SW 1271 (cell line): ENCODE measurements around the gene MAGEF1.

Experiments used
- DNase-seq, 2 experiments: peaks; one replicate each; lab custom pipeline; 2025; lab: John Stamatoyannopoulos, UW

Gene MAGEF1

GRCh38 chr3:184725176-184725719 lies 13.4 kb upstream of the MAGEF1 start:
- DNase-seq = no peak

GRCh38 chr3:184724699-184725098 lies 12.8 kb upstream of the MAGEF1 start:
- no peak for DNase-seq

GRCh38 chr3:184719709-184720108 lies 7.8 kb upstream of the MAGEF1 start:
- DNase-seq = no peak

GRCh38 chr3:184718431-184718830 lies 6.6 kb upstream of the MAGEF1 start:
- DNase-seq = no peak

GRCh38 chr3:184717399-184717983 lies 5.6 kb upstream of the MAGEF1 start:
- no peak for DNase-seq

GRCh38 chr3:184716622-184717398 lies 4.9 kb upstream of the MAGEF1 start:
- DNase-seq = no peak

- DNase-seq = no peak
Observed at GRCh38 chr3:184715943-184716621, 4.2 kb upstream of the MAGEF1 start.

- DNase-seq = no peak
Observed at GRCh38 chr3:184713521-184713920, 1.7 kb upstream of the MAGEF1 start.

- no peak for DNase-seq
Observed at GRCh38 chr3:184713040-184713355, 1.1 kb upstream of the MAGEF1 start.

GRCh38 chr3:184712248-184713039 lies 580 bp upstream of the MAGEF1 start:
- DNase-seq = no peak

- DNase-seq = no peak
Observed at GRCh38 chr3:184710870-184711492, 883 bp downstream of the MAGEF1 start.

GRCh38 chr3:184703657-184704056 lies 8.2 kb downstream of the MAGEF1 start:
- DNase-seq = no peak

- DNase-seq = no peak
Observed at GRCh38 chr3:184700759-184701158, 11.1 kb downstream of the MAGEF1 start.

- no peak for DNase-seq
Observed at GRCh38 chr3:184697845-184698244, 14.0 kb downstream of the MAGEF1 start.

GRCh38 chr3:184696697-184697096 lies 15.2 kb downstream of the MAGEF1 start:
- DNase-seq = no peak

GRCh38 chr3:184694716-184695115 lies 17.1 kb downstream of the MAGEF1 start:
- DNase-seq = no peak

- DNase-seq = no peak
Observed at GRCh38 chr3:184694133-184694665, 17.7 kb downstream of the MAGEF1 start.

GRCh38 chr3:184693011-184693975 lies 18.6 kb downstream of the MAGEF1 start:
- no peak for DNase-seq

- DNase-seq = no peak
Observed at GRCh38 chr3:184691397-184692231, 20.2 kb downstream of the MAGEF1 start.
